HepG2 (cell line): ENCODE measurements around the gene GPR162. TPM values are rescaled to one million over a fixed set of nuclear protein-coding genes. Genes with fewer than 3 reads are reported as not detected.
A peak's percentile ranks its signal among the peaks of the same experiment; 100 is the strongest.

Experiments used
- AKNA ChIP-seq: sonication (generic); formaldehyde crosslinking; IDR thresholded peaks from 2 replicates; pipeline ENCODE4 v1.4.0; 2020; ENCODE audit warnings: missing genetic modification reagents, borderline replicate concordance
- ATF7-NPFF ChIP-seq: sonication (generic); formaldehyde crosslinking; IDR thresholded peaks from 2 replicates; pipeline ENCODE4 v1.8.1; 2023; ENCODE audit warnings: mild to moderate bottlenecking, low read depth, missing genetic modification reagents, moderate library complexity
- CREB1 ChIP-seq, 2 experiments: fragments of 450-650 bp in 1 of 2; IDR thresholded peaks; 2 replicates each; pipeline ENCODE4 v1.6.1; 2016 to 2017; ENCODE audit warnings: control low read depth in 1 of 2, mild to moderate bottlenecking in 1 of 2, missing compliant biosample characterization in 1 of 2, missing genetic modification characterization in 1 of 2
- HNRNPH1 ChIP-seq: fragments of 200-400 bp; formaldehyde crosslinking; optimal IDR thresholded peaks from 2 replicates; pipeline ENCODE3; 2017; ENCODE audit warnings: mild to moderate bottlenecking, low read depth, low read length
- KLF12 ChIP-seq: sonication (generic); formaldehyde crosslinking; IDR thresholded peaks from 2 replicates; pipeline ENCODE4 v1.4.0; 2020; ENCODE audit warnings: missing genetic modification reagents, borderline replicate concordance
- MYNN ChIP-seq: sonication (generic); formaldehyde crosslinking; IDR thresholded peaks from 2 replicates; pipeline ENCODE4 v1.4.0; 2020; ENCODE audit warnings: mild to moderate bottlenecking, low read depth, missing genetic modification reagents
- NFYB ChIP-seq: sonication (generic); formaldehyde crosslinking; IDR thresholded peaks from 2 replicates; pipeline ENCODE4 v1.4.0; 2020; ENCODE audit warnings: missing genetic modification reagents
- RBM39 ChIP-seq: fragments of 200-400 bp; formaldehyde crosslinking; IDR thresholded peaks from one replicate; pipeline ENCODE4 v1.6.1; 2018; ENCODE audit warnings: antibody characterized with exemption, mild to moderate bottlenecking, low read depth, low read length; ENCODE audit not compliant: poor library complexity, severe bottlenecking
- RXRB ChIP-seq: IDR thresholded peaks from 2 replicates; pipeline ENCODE4 v1.6.1; 2016; ENCODE audit warnings: borderline replicate concordance, missing genetic modification reagents, missing compliant biosample characterization
- SP2 ChIP-seq: sonication (generic); formaldehyde crosslinking; IDR thresholded peaks from 2 replicates; pipeline ENCODE4 v1.5.1; 2020; ENCODE audit warnings: mild to moderate bottlenecking, missing genetic modification reagents
- TFDP1 ChIP-seq: IDR thresholded peaks from 2 replicates; pipeline ENCODE4 v1.6.1; 2016; ENCODE audit warnings: missing compliant biosample characterization, missing genetic modification reagents, borderline replicate concordance
- ZNF251 ChIP-seq: sonication (generic); formaldehyde crosslinking; IDR thresholded peaks from 2 replicates; pipeline ENCODE4 v1.9.0; 2021; ENCODE audit warnings: mild to moderate bottlenecking, missing genetic modification reagents
- ZNF276 ChIP-seq: sonication (generic); formaldehyde crosslinking; IDR thresholded peaks from 2 replicates; pipeline ENCODE4 v1.4.0; 2020; ENCODE audit warnings: mild to moderate bottlenecking, low read depth, missing genetic modification reagents
- ZNF687 ChIP-seq: sonication (generic); formaldehyde crosslinking; IDR thresholded peaks from 2 replicates; pipeline ENCODE4 v1.5.1; 2020; ENCODE audit warnings: mild to moderate bottlenecking, missing genetic modification reagents, moderate library complexity
- ZNF724P ChIP-seq: sonication (generic); formaldehyde crosslinking; IDR thresholded peaks from 2 replicates; pipeline ENCODE4 v1.8.0; 2022; ENCODE audit warnings: missing genetic modification reagents, borderline replicate concordance
- polyA plus RNA-seq, 8 experiments: library from polyadenylated mRNA; depleted of rRNA in 3 of 8; stranded (reverse) in 7 of 8; unstranded in 1 of 8; fragments of >200 nt; fragmentation: Illumina TruSeq in 4 of 8; extraction: Trizol in 4 of 8; gene quantifications; 2 replicates each; pipeline versions ENCODE4 v1.2.1 to v1.2.3, GENCODE V29; 2011 to 2016; ENCODE audit warnings: low read depth in 4 of 8, missing spikeins in 1 of 8, mixed read lengths in 1 of 8; ENCODE audit not compliant: insufficient read depth in 1 of 8
- total RNA-seq, 5 experiments: library from RNA; depleted of rRNA; stranded (reverse); fragments of >200 nt; fragmentation: Illumina TruSeq; extraction: Trizol; gene quantifications; 2 replicates each; pipeline ENCODE4 v1.2.3, GENCODE V29; 2016; ENCODE audit warnings: low read depth in 1 of 5

Gene GPR162
- total and polyA plus RNA-seq, 2 of the 13 experiments (the other 11 are each of a cell fraction or from before 2014, with no cell fraction given): 0.08 TPM; not detected in 1

- TF ChIP-seq MYNN (CRISPR knock-in tag) (peak; percentile 13; the same call in 1 of the 2 replicates), ZNF687 (CRISPR knock-in tag) (no peak), RBM39 (peak; percentile 51), AKNA (CRISPR knock-in tag) (0 out of 2 replicates have a peak, but pooled peaks have one; percentile 49), ATF7-NPFF (CRISPR knock-in tag) (peak; percentile 46), ZNF276 (0 out of 2 replicates have a peak, but pooled peaks have one; percentile 6), CREB1 (IDR thresholded peaks at IDR 0.05) (peak; percentile 91), CREB1 (CRISPR knock-in tag; IDR thresholded peaks at IDR 0.05) (peak; percentile 86), TFDP1 (CRISPR knock-in tag) (peak; percentile 100), RXRB (CRISPR knock-in tag) (peak; percentile 17; the same call in 1 of the 2 replicates), ZNF251 (no peak), ZNF724P (CRISPR knock-in tag) (peak; percentile 78), SP2 (peak; percentile 94), KLF12 (CRISPR knock-in tag) (0 out of 2 replicates have a peak, but pooled peaks have one; percentile 21), HNRNPH1 (no peak), NFYB (peak; percentile 97)
Measured at GRCh38 chr12:6851153-6851920, 29.7 kb downstream of the GPR162 start, which contains the start of gene CDCA3 (continued).
